SH-SY5Y (cell line): Measurements from ENCODE around the gene KRT85.

Experiments
- GATA2 ChIP-seq: IDR thresholded peaks from 2 replicates; pipeline ENCODE4 v1.6.1; 2011; ENCODE audit warnings: mild to moderate bottlenecking, low read depth, low read length
- GATA3 ChIP-seq: IDR thresholded peaks from 2 replicates; pipeline ENCODE4 v1.6.1; 2011; ENCODE audit warnings: low read depth, mild to moderate bottlenecking, low read length, moderate library complexity

- TF ChIP-seq GATA3 (no peak), GATA2 (no peak)
Measured at GRCh38 chr12:52342781-52343490, 24.3 kb downstream of the KRT85 start.
